HepG2 (cell line): ENCODE measurements around the gene LYPLA2. TPM values are rescaled to one million over a fixed set of nuclear protein-coding genes. Genes with fewer than 3 reads are reported as not detected.

Experiments
- ATAC-seq: fragments of 200-7000 bp; cut with Tn5 transposase; 3 replicates; pipeline ENCODE4 v1.9.1; 2020; ENCODE audit warnings: mild to moderate bottlenecking, moderate library complexity
- BruUV-seq: library from RNA; stranded (reverse); fragments of 400-500 nt; replicated peaks from 2 replicates; lab custom pipeline; 2021; lab: Mats Ljungman, UMichigan
- CTCF ChIA-PET: fragments of 300-600 bp; formaldehyde crosslinking; extraction: SDS; loops from one replicate; lab custom pipeline; 2021; ENCODE audit warnings: low total read pairs, inconsistent platforms, low intra/inter-chr PET ratio; lab: Yijun Ruan, JAX
- POLR2A ChIA-PET: fragments of 350-600 bp; sonication (Branson Sonifier 250); formaldehyde crosslinking; loops from one replicate; lab custom pipeline; 2020; ENCODE audit warnings: antibody characterized with exemption, inconsistent platforms; lab: Yijun Ruan, JAX
- DNase-seq: peaks from one replicate; pipeline ENCODE4 v3.0.0-alpha.2; 2015; ENCODE audit warnings: low spot score
- FAIRE-seq: peaks from 3 replicates; lab custom pipeline; 2011; peaks lifted over from hg19 to GRCh38; lab: Jason Lieb, UNC
- H2AFZ ChIP-seq: one replicate; pipeline ENCODE4 v1.6.1; 2011; ENCODE audit warnings: low read length, inconsistent platforms
- H3K27ac ChIP-seq: fragments of 300-600 bp; 3 replicates; pipeline ENCODE4 v1.8.0; 2011; ENCODE audit warnings: mixed run types, mild to moderate bottlenecking, mixed read lengths, low read length, inconsistent platforms; ENCODE audit not compliant: insufficient read depth; ENCODE audit errors: extremely low read length
- H3K27me3 ChIP-seq, 2 experiments: fragments of 200-600 bp in 1 of 2; 2 replicates in 1 of 2; 3 replicates in 1 of 2; pipeline versions ENCODE4 v1.6.0 to v1.8.0; 2011; ENCODE audit warnings: low read length in 2 of 2, mild to moderate bottlenecking in 2 of 2, moderate library complexity in 2 of 2, inconsistent platforms in 1 of 2; ENCODE audit not compliant: insufficient read depth in 2 of 2, control insufficient read depth in 1 of 2
- H3K36me3 ChIP-seq, 2 experiments: fragments of 200-600 bp in 1 of 2; replicated peaks in 1 of 2; 2 replicates in 1 of 2; 3 replicates in 1 of 2; pipeline versions ENCODE4 v1.5.1 to v1.8.0; 2011; ENCODE audit warnings: low read length in 2 of 2, inconsistent platforms in 1 of 2; ENCODE audit not compliant: insufficient read depth in 2 of 2, control insufficient read depth in 1 of 2
- H3K4me1 ChIP-seq: 2 replicates; pipeline ENCODE4 v1.5.1; 2012; ENCODE audit warnings: low read length, inconsistent platforms; ENCODE audit not compliant: insufficient read depth
- H3K4me2 ChIP-seq: 2 replicates; pipeline ENCODE4 v1.6.0; 2011; ENCODE audit warnings: low read depth, low read length, inconsistent platforms
- H3K4me3 ChIP-seq, 3 experiments: fragments of 200-600 bp in 1 of 3; sonication (generic), shearing (Covaris generic) in 1 of 3; replicated peaks in 1 of 3; 2 replicates each; pipeline ENCODE4 v1.5.1; 2011 to 2016; ENCODE audit warnings: low read length in 3 of 3, inconsistent platforms in 2 of 3, low read depth in 2 of 3, mild to moderate bottlenecking in 2 of 3, control low read depth in 1 of 3, mixed read lengths in 1 of 3; ENCODE audit not compliant: insufficient read depth in 1 of 3
- H3K79me2 ChIP-seq: one replicate; pipeline ENCODE4 v1.6.1; 2011; ENCODE audit warnings: low read length, inconsistent platforms; ENCODE audit not compliant: insufficient read depth
- H3K9ac ChIP-seq: 2 replicates; pipeline ENCODE4 v1.6.0; 2011; ENCODE audit warnings: mild to moderate bottlenecking, low read depth, low read length, inconsistent platforms; ENCODE audit not compliant: insufficient read depth
- H3K9me3 ChIP-seq: 2 replicates; pipeline ENCODE4 v1.5.1; 2012; ENCODE audit warnings: mild to moderate bottlenecking, low read length
- H4K20me1 ChIP-seq: 2 replicates; pipeline ENCODE4 v1.6.0; 2011; ENCODE audit warnings: inconsistent platforms, mild to moderate bottlenecking, low read length, moderate library complexity; ENCODE audit not compliant: insufficient read depth
- HMG20B ChIP-seq: conservative IDR thresholded peaks from 2 replicates; pipeline ENCODE4 v1.6.1; 2016; ENCODE audit warnings: missing genetic modification reagents, missing compliant biosample characterization
- HNRNPH1 ChIP-seq: fragments of 200-400 bp; formaldehyde crosslinking; optimal IDR thresholded peaks from 2 replicates; pipeline ENCODE3; 2017; ENCODE audit warnings: mild to moderate bottlenecking, low read depth, low read length
- NCOA1 ChIP-seq: sonication (generic); formaldehyde crosslinking; IDR thresholded peaks from 2 replicates; pipeline ENCODE4 v1.9.0; 2021; ENCODE audit warnings: missing genetic modification reagents
- PAWR ChIP-seq: sonication (generic); formaldehyde crosslinking; IDR thresholded peaks from 2 replicates; pipeline ENCODE4 v1.4.0; 2020; ENCODE audit warnings: missing genetic modification reagents, mild to moderate bottlenecking, borderline replicate concordance
- PRPF4 ChIP-seq: fragments of 200-400 bp; formaldehyde crosslinking; IDR thresholded peaks from 2 replicates; pipeline ENCODE4 v1.6.1; 2016; ENCODE audit warnings: low read length, low read depth; ENCODE audit not compliant: poor library complexity, severe bottlenecking
- RBAK ChIP-seq: sonication (generic); formaldehyde crosslinking; IDR thresholded peaks from 2 replicates; pipeline ENCODE4 v1.5.1; 2020; ENCODE audit warnings: mild to moderate bottlenecking, missing genetic modification reagents
- SOX6 ChIP-seq, 2 experiments: fragments of 450-650 bp in 1 of 2; sonication (generic) in 1 of 2; formaldehyde crosslinking in 1 of 2; IDR thresholded peaks; 2 replicates each; pipeline versions ENCODE4 v1.4.0 to v1.6.1; 2017 to 2020; ENCODE audit warnings: antibody characterized with exemption in 1 of 2, mild to moderate bottlenecking in 1 of 2, missing genetic modification reagents in 1 of 2
- SP4 ChIP-seq: sonication (generic); formaldehyde crosslinking; IDR thresholded peaks from 2 replicates; pipeline ENCODE4 v1.8.1; 2023; ENCODE audit warnings: mild to moderate bottlenecking, missing genetic modification reagents
- TBX2 ChIP-seq: sonication (generic); formaldehyde crosslinking; IDR thresholded peaks from 2 replicates; pipeline ENCODE4 v1.5.0; 2020; ENCODE audit warnings: missing genetic modification reagents, mild to moderate bottlenecking, borderline replicate concordance
- ZNF546 ChIP-seq: sonication (generic); formaldehyde crosslinking; conservative IDR thresholded peaks from 2 replicates; pipeline ENCODE4 v1.8.1; 2023; ENCODE audit warnings: mild to moderate bottlenecking, missing genetic modification reagents
- ZNF652 ChIP-seq: IDR thresholded peaks from 2 replicates; pipeline ENCODE4 v1.6.1; 2016; ENCODE audit warnings: low read depth, borderline replicate concordance
- ZNF670 ChIP-seq: sonication (generic); formaldehyde crosslinking; IDR thresholded peaks from 2 replicates; pipeline ENCODE4 v1.8.0; 2022; ENCODE audit warnings: mild to moderate bottlenecking, missing genetic modification reagents, borderline replicate concordance
- ZNF780A ChIP-seq: sonication (generic); formaldehyde crosslinking; IDR thresholded peaks from 2 replicates; pipeline ENCODE4 v1.8.0; 2022; ENCODE audit warnings: mild to moderate bottlenecking, missing genetic modification reagents, moderate library complexity
- WGBS: methylation state at CpG from one replicate; pipeline ENCODE4 v1.1.6; 2017; ENCODE audit warnings: low lambda C conversion rate; 5-methylcytosine and 5-hydroxymethylcytosine counted together
- in situ Hi-C: cut with HindIII; loops from 2 replicates; pipeline ENCODE4 v1.10.0; 2017; ENCODE audit warnings: low pct_unique_long_range_greater_than_20kb; ENCODE audit not compliant: extremely low pct_ligation_motif_present
- intact Hi-C: fragments of 100-400 bp; cut with micrococcal nuclease; formaldehyde crosslinking; loops from one replicate; pipeline ENCODE4 v1.10.0; 2022; ENCODE audit not compliant: unreplicated experiment
- polyA plus RNA-seq, 8 experiments: library from polyadenylated mRNA; depleted of rRNA in 3 of 8; stranded (reverse) in 7 of 8; unstranded in 1 of 8; fragments of >200 nt; fragmentation: Illumina TruSeq in 4 of 8; extraction: Trizol in 4 of 8; gene quantifications; 2 replicates each; pipeline versions ENCODE4 v1.2.1 to v1.2.3, GENCODE V29; 2011 to 2016; ENCODE audit warnings: low read depth in 4 of 8, missing spikeins in 1 of 8, mixed read lengths in 1 of 8; ENCODE audit not compliant: insufficient read depth in 1 of 8
- total RNA-seq, 5 experiments: library from RNA; depleted of rRNA; stranded (reverse); fragments of >200 nt; fragmentation: Illumina TruSeq; extraction: Trizol; gene quantifications; 2 replicates each; pipeline ENCODE4 v1.2.3, GENCODE V29; 2016; ENCODE audit warnings: low read depth in 1 of 5
- TF ChIP-seq, protein P1 (sequence below): sonication (generic); formaldehyde crosslinking; conservative IDR thresholded peaks from 2 replicates; pipeline ENCODE4 v1.8.0; 2022; ENCODE audit warnings: low read depth, missing genetic modification reagents
- TF ChIP-seq, protein P2 (sequence below): sonication (generic); formaldehyde crosslinking; IDR thresholded peaks from 2 replicates; pipeline ENCODE4 v1.8.0; 2022; ENCODE audit warnings: mild to moderate bottlenecking, missing genetic modification reagents; ENCODE audit not compliant: insufficient replicate concordance
- TF ChIP-seq, protein P3 (sequence below): sonication (generic); formaldehyde crosslinking; IDR thresholded peaks from 2 replicates; pipeline ENCODE4 v1.5.1; 2020; ENCODE audit warnings: missing genetic modification reagents, mild to moderate bottlenecking, borderline replicate concordance
- TF ChIP-seq, protein P4 (sequence below): sonication (generic); formaldehyde crosslinking; conservative IDR thresholded peaks from 2 replicates; pipeline ENCODE4 v1.8.0; 2022; ENCODE audit warnings: mild to moderate bottlenecking, moderate library complexity, missing genetic modification reagents

The LYPLA2 gene
- total and polyA plus RNA-seq, 2 of the 13 experiments (the other 11 are each of a cell fraction or from before 2014, with no cell fraction given) = 72.1 to 73.2 TPM

- FAIRE-seq (no peak), DNase-seq (no peak), ATAC-seq (no peak)
- H3K79me2 ChIP-seq = peaks cover 21% of the 10 kb centered on the region
- H4K20me1 ChIP-seq = no peaks in the 10 kb centered on the region
- in situ Hi-C loops = no loop called here
- H3K9ac ChIP-seq = no peak overlapping the region
- H3K36me3 ChIP-seq = peaks cover 0 to 7% of the 10 kb centered on the region in 2 experiments; a peak in 2 of 5 replicates
- TF ChIP-seq, protein P1, sequence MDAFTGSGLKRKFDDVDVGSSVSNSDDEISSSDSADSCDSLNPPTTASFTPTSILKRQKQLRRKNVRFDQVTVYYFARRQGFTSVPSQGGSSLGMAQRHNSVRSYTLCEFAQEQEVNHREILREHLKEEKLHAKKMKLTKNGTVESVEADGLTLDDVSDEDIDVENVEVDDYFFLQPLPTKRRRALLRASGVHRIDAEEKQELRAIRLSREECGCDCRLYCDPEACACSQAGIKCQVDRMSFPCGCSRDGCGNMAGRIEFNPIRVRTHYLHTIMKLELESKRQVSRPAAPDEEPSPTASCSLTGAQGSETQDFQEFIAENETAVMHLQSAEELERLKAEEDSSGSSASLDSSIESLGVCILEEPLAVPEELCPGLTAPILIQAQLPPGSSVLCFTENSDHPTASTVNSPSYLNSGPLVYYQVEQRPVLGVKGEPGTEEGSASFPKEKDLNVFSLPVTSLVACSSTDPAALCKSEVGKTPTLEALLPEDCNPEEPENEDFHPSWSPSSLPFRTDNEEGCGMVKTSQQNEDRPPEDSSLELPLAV (CRISPR knock-in tag) = no peak
- no peak for TF ChIP-seq RBAK (CRISPR knock-in tag)
- no peak for TF ChIP-seq SP4
- TF ChIP-seq, protein P2, sequence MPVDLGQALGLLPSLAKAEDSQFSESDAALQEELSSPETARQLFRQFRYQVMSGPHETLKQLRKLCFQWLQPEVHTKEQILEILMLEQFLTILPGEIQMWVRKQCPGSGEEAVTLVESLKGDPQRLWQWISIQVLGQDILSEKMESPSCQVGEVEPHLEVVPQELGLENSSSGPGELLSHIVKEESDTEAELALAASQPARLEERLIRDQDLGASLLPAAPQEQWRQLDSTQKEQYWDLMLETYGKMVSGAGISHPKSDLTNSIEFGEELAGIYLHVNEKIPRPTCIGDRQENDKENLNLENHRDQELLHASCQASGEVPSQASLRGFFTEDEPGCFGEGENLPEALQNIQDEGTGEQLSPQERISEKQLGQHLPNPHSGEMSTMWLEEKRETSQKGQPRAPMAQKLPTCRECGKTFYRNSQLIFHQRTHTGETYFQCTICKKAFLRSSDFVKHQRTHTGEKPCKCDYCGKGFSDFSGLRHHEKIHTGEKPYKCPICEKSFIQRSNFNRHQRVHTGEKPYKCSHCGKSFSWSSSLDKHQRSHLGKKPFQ (CRISPR knock-in tag) = no peak
- no peak for TF ChIP-seq SOX6 (IDR thresholded peaks at IDR 0.05)
- TF ChIP-seq SOX6 (CRISPR knock-in tag; IDR thresholded peaks at IDR 0.05) = no peak
- TF ChIP-seq HMG20B (CRISPR knock-in tag) = no peak
- TF ChIP-seq PRPF4 = no peak
- TF ChIP-seq PAWR = no peak
- TF ChIP-seq, protein P3, sequence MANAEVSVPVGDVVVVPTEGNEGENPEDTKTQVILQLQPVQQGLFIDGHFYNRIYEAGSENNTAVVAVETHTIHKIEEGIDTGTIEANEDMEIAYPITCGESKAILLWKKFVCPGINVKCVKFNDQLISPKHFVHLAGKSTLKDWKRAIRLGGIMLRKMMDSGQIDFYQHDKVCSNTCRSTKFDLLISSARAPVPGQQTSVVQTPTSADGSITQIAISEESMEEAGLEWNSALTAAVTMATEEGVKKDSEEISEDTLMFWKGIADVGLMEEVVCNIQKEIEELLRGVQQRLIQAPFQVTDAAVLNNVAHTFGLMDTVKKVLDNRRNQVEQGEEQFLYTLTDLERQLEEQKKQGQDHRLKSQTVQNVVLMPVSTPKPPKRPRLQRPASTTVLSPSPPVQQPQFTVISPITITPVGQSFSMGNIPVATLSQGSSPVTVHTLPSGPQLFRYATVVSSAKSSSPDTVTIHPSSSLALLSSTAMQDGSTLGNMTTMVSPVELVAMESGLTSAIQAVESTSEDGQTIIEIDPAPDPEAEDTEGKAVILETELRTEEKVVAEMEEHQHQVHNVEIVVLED (CRISPR knock-in tag) = no peak
- TF ChIP-seq ZNF546 (CRISPR knock-in tag) = no peak
- TF ChIP-seq HNRNPH1 = no peak
- TF ChIP-seq, protein P4, sequence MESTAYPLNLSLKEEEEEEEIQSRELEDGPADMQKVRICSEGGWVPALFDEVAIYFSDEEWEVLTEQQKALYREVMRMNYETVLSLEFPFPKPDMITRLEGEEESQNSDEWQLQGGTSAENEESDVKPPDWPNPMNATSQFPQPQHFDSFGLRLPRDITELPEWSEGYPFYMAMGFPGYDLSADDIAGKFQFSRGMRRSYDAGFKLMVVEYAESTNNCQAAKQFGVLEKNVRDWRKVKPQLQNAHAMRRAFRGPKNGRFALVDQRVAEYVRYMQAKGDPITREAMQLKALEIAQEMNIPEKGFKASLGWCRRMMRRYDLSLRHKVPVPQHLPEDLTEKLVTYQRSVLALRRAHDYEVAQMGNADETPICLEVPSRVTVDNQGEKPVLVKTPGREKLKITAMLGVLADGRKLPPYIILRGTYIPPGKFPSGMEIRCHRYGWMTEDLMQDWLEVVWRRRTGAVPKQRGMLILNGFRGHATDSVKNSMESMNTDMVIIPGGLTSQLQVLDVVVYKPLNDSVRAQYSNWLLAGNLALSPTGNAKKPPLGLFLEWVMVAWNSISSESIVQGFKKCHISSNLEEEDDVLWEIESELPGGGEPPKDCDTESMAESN (CRISPR knock-in tag) = no peak
- TF ChIP-seq TBX2 (CRISPR knock-in tag) = no peak
- TF ChIP-seq ZNF780A (CRISPR knock-in tag) = no peak
- no peak for TF ChIP-seq ZNF652 (CRISPR knock-in tag)
- no peak for TF ChIP-seq NCOA1 (CRISPR knock-in tag)
- TF ChIP-seq ZNF670 (CRISPR knock-in tag) = no peak
- no peak overlapping the region for H3K4me3 ChIP-seq
- intact Hi-C loops = loop anchor here (1.0 to 10.0 kb wide), 3 partner anchors 26 to 144 kb away; partner anchors contain the start of gene FUCA1
- BruUV-seq = no TSS peak
- H2AFZ ChIP-seq = no peak overlapping the region
- H3K27me3 ChIP-seq = no peaks in the 10 kb centered on the region; a peak in 1 of 5 replicates
- H3K4me1 ChIP-seq = peaks cover 53% of the 10 kb centered on the region
- no peaks in the 10 kb centered on the region for H3K9me3 ChIP-seq
- 87% methylated on average over 10 of the region's 10 CpGs for WGBS
- ChIA-PET POLR2A (no interaction called here), CTCF (interaction anchor here (1.9 to 2.3 kb wide), 2 partner anchors 82 to 144 kb away, joined by 9 to 10 read pairs; no protein-coding TSS in a partner anchor)
- H3K4me2 ChIP-seq = no peak overlapping the region
- no peak overlapping the region for H3K27ac ChIP-seq
These were observed 18.1 kb upstream of the LYPLA2 start for GRCh38 chr1:23772854-23773242.
